HG02763 (cell line): Measurements from ENCODE around the gene FLNA.

Experiments used
- ATAC-seq: cut with Tn5 transposase; IDR thresholded peaks from one replicate; pipeline ENCODE4 v1.9.1; 2021; ENCODE audit warnings: mild to moderate bottlenecking, moderate library complexity; ENCODE audit not compliant: unreplicated experiment

FLNA gene

GRCh38 chrX:154359362-154360154 lies 14.9 kb downstream of the FLNA start:
- no peak for ATAC-seq

GRCh38 chrX:154358829-154359228 lies 15.6 kb downstream of the FLNA start:
- no peak for ATAC-seq

- ATAC-seq: no peak
Measured at GRCh38 chrX:154358011-154358410, 16.4 kb downstream of the FLNA start.

- no peak for ATAC-seq
Measured at GRCh38 chrX:154357205-154357604, 17.2 kb downstream of the FLNA start.

GRCh38 chrX:154356596-154356995 lies 17.8 kb downstream of the FLNA start:
- no peak for ATAC-seq

GRCh38 chrX:154355776-154356140 lies 18.7 kb downstream of the FLNA start:
- ATAC-seq: no peak

GRCh38 chrX:154355094-154355775 lies 19.2 kb downstream of the FLNA start:
- ATAC-seq: no peak

GRCh38 chrX:154354516-154354915 lies 19.9 kb downstream of the FLNA start:
- ATAC-seq: no peak

GRCh38 chrX:154354013-154354412 lies 20.4 kb downstream of the FLNA start:
- no peak for ATAC-seq

GRCh38 chrX:154353172-154353843 lies 21.1 kb downstream of the FLNA start:
- no peak for ATAC-seq

- ATAC-seq: no peak
Measured at GRCh38 chrX:154352466-154352865, 22.0 kb downstream of the FLNA start.

GRCh38 chrX:154352012-154352401 lies 22.4 kb downstream of the FLNA start:
- ATAC-seq: no peak

GRCh38 chrX:154351183-154352011 lies 23.0 kb downstream of the FLNA start:
- no peak for ATAC-seq

- no peak for ATAC-seq
Measured at GRCh38 chrX:154350429-154351182, 23.8 kb downstream of the FLNA start.

GRCh38 chrX:154349979-154350378 lies 24.5 kb downstream of the FLNA start:
- ATAC-seq: no peak

GRCh38 chrX:154349359-154349935 lies 25.0 kb downstream of the FLNA start:
- ATAC-seq: no peak

GRCh38 chrX:154348646-154349358 lies 25.6 kb downstream of the FLNA start:
- ATAC-seq: no peak

GRCh38 chrX:154348114-154348531 lies 26.3 kb downstream of the FLNA start:
- no peak for ATAC-seq

- peak; percentile 27 for ATAC-seq
Measured at GRCh38 chrX:154343620-154344019, 30.8 kb downstream of the FLNA start.
